GM12878 (cell line): ENCODE data around the gene NLRP6. TPM values are rescaled to one million over a fixed set of nuclear protein-coding genes. Genes with fewer than 3 reads are reported as not detected.
A peak's percentile ranks its signal among the peaks of the same experiment; 100 is the strongest.
"Not testable (repeated sequence)": the region's sequence is repeated elsewhere in the genome, so short reads cannot be mapped to it uniquely, and the experiment has no call there.

Experiments
- ATAC-seq: fragments of 200-7000 bp; cut with Tn5 transposase; 3 replicates; pipeline ENCODE4 v1.9.1; 2020; ENCODE audit warnings: mild to moderate bottlenecking, moderate library complexity
- BruUV-seq: library from RNA; stranded (reverse); fragments of 400-500 nt; replicated peaks from 2 replicates; lab custom pipeline; 2021; lab: Mats Ljungman, UMichigan
- CTCF ChIA-PET: fragments of 300-600 bp; sonication (Branson Sonifier 250); formaldehyde crosslinking; extraction: SDS; loops from one replicate; lab custom pipeline; 2021; ENCODE audit warnings: inconsistent platforms; lab: Yijun Ruan, JAX
- POLR2A ChIA-PET: fragments of 350-600 bp; formaldehyde crosslinking; extraction: SDS; loops from one replicate; lab custom pipeline; 2021; ENCODE audit warnings: inconsistent platforms; lab: Charles Lee
- RAD21 ChIA-PET: fragments of 300-600 bp; sonication (Branson Sonifier 250); formaldehyde crosslinking; loops from one replicate; lab custom pipeline; 2023; ENCODE audit warnings: antibody characterized with exemption; ENCODE audit not compliant: unreplicated experiment; lab: Charles Lee
- SMC1A ChIA-PET: fragments of 300-600 bp; sonication (Branson Sonifier 250); formaldehyde crosslinking; loops from one replicate; lab custom pipeline; 2023; ENCODE audit not compliant: unreplicated experiment, uncharacterized antibody; lab: Charles Lee
- DNase-seq: peaks from one replicate; pipeline ENCODE4 v3.0.0-alpha.2; 2011; ENCODE audit warnings: low read depth, low spot score
- FAIRE-seq: peaks from 3 replicates; lab custom pipeline; 2011; peaks lifted over from hg19 to GRCh38; lab: Jason Lieb, UNC
- H2AFZ ChIP-seq: 2 replicates; pipeline ENCODE4 v1.6.0; 2011; ENCODE audit warnings: low read depth, low read length, control low read depth; ENCODE audit not compliant: control insufficient read depth
- H3K27ac ChIP-seq: 2 replicates; pipeline ENCODE4 v1.5.1; 2011; ENCODE audit warnings: control low read depth; ENCODE audit not compliant: control insufficient read depth, insufficient read depth
- H3K27me3 ChIP-seq, 2 experiments: replicated peaks in 1 of 2; 2 replicates each; pipeline versions ENCODE4 v1.6.0 to v1.6.1; 2011; ENCODE audit warnings: low read length in 1 of 2; ENCODE audit not compliant: control insufficient read depth in 2 of 2, insufficient read depth in 2 of 2
- H3K36me3 ChIP-seq, 2 experiments: 2 replicates each; pipeline ENCODE4 v1.5.1; 2011; ENCODE audit warnings: low read length in 1 of 2; ENCODE audit not compliant: control insufficient read depth in 2 of 2, insufficient read depth in 2 of 2
- H3K4me1 ChIP-seq: 2 replicates; pipeline ENCODE4 v1.6.1; 2011; ENCODE audit warnings: mild to moderate bottlenecking, low read length, moderate library complexity, mixed read lengths; ENCODE audit not compliant: control insufficient read depth, insufficient read depth
- H3K4me2 ChIP-seq: 2 replicates; pipeline ENCODE4 v1.6.0; 2011; ENCODE audit warnings: control low read depth; ENCODE audit not compliant: control insufficient read depth, insufficient read depth
- H3K4me3 ChIP-seq: fragments of 200-600 bp; sonication (generic); 2 replicates; pipeline ENCODE4 v1.5.1; 2016
- H3K79me2 ChIP-seq: 2 replicates; pipeline ENCODE4 v1.6.0; 2011; ENCODE audit warnings: low read length; ENCODE audit not compliant: control insufficient read depth, insufficient read depth
- H3K9ac ChIP-seq: 2 replicates; pipeline ENCODE4 v1.8.0; 2011; ENCODE audit warnings: low read length, control low read depth, mixed read lengths; ENCODE audit not compliant: control insufficient read depth, insufficient read depth
- H3K9me3 ChIP-seq: replicated peaks from 3 replicates; pipeline ENCODE4 v1.5.1; 2011; ENCODE audit warnings: mild to moderate bottlenecking, low read length; ENCODE audit not compliant: control insufficient read depth, insufficient read depth
- H4K20me1 ChIP-seq: 2 replicates; pipeline ENCODE4 v1.6.0; 2011; ENCODE audit not compliant: control insufficient read depth, insufficient read depth
- EGR1 ChIP-seq, 2 experiments: IDR thresholded peaks; 1 replicate in 1 of 2; 2 replicates in 1 of 2; pipeline ENCODE4 v1.6.1; 2011 to 2012; ENCODE audit warnings: low read depth in 2 of 2, low read length in 2 of 2, borderline replicate concordance in 1 of 2, mild to moderate bottlenecking in 1 of 2, moderate library complexity in 1 of 2
- SUZ12 ChIP-seq: fragments of 200-600 bp; sonication (generic); IDR thresholded peaks from one replicate; pipeline ENCODE4 v1.6.1; 2018; ENCODE audit warnings: antibody characterized with exemption, mild to moderate bottlenecking; ENCODE audit not compliant: unreplicated experiment
- WGBS: methylation state at CpG from one replicate; pipeline ENCODE4 v1.1.6; 2016; ENCODE audit warnings: low lambda C conversion rate; ENCODE audit not compliant: insufficient replicate concordance, insufficient coverage; ENCODE audit errors: missing lambda C conversion rate; 5-methylcytosine and 5-hydroxymethylcytosine counted together
- in situ Hi-C: fragments of 300-500 bp; cut with MboI; formaldehyde crosslinking; loops from 9 replicates; pipeline ENCODE4 v1.14.3; 2018; ENCODE audit warnings: mixed read lengths
- intact Hi-C: fragments of 100-400 bp; cut with micrococcal nuclease; formaldehyde crosslinking; loops from one replicate; pipeline ENCODE4 v1.14.2; 2022; ENCODE audit not compliant: unreplicated experiment
- polyA plus RNA-seq, 11 experiments: library from polyadenylated mRNA; depleted of rRNA in 4 of 11; unstranded in 6 of 11; stranded (reverse) in 5 of 11; fragments of >200 nt; fragmentation: Nextera tagmentation in 4 of 11; fragmentation: Illumina TruSeq in 1 of 11; extraction: Ambion mirVana in 4 of 11; extraction: Trizol in 1 of 11; gene quantifications; 1 replicate in 1 of 11; 2 replicates in 10 of 11; pipeline versions ENCODE4 v1.2.1 to v1.2.3, GENCODE V29; 2011 to 2016; ENCODE audit warnings: inconsistent platforms in 2 of 11, missing spikeins in 2 of 11, low read depth in 1 of 11
- total RNA-seq, 4 experiments: library from RNA; depleted of rRNA in 3 of 4; stranded (reverse); fragments of >200 nt in 3 of 4; fragmentation: Illumina TruSeq in 1 of 4; extraction: Trizol in 1 of 4; gene quantifications; 2 replicates each; pipeline versions ENCODE4 v1.2.1 to v1.2.3, GENCODE V29; 2013 to 2021
- TF ChIP-seq, protein P1 (sequence below): fragments of 450-650 bp; IDR thresholded peaks from 2 replicates; pipeline ENCODE4 v1.6.1; 2016; ENCODE audit warnings: mild to moderate bottlenecking

Gene NLRP6
- total and polyA plus RNA-seq, 10 of the 15 experiments (the other 5 are each of a cell fraction or from before 2014, with no cell fraction given), result 0.03 to 0.11 TPM; not detected in 8

DNA sequence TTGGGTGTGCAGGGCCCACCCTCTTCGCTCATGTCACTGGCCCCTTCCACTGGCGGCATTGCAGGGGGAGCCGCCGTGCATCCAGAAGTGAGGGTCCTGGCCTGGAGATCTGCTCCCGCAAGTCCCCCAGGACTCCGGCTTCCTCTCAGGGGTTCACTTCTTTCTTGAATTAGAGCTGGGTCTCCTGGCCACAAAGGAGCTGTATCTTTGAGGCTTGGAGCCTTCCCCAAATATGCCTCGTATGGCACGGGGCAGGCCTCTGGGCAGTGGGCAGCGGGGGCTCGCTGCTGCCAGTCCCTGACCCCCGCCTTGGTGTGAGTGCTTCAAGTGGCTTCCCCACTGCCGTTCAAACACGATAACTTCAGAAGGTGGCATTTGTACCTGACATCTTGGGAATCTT is 49.8 kb downstream of the NLRP6 start (continued):
- TF ChIP-seq EGR1 (IDR thresholded peaks at IDR 0.05; ENCODE audit: borderline replicate concordance in 1 of 2, low read depth in 2 of 2, low read length in 2 of 2), result no peak
- no peak for TF ChIP-seq SUZ12

DNA sequence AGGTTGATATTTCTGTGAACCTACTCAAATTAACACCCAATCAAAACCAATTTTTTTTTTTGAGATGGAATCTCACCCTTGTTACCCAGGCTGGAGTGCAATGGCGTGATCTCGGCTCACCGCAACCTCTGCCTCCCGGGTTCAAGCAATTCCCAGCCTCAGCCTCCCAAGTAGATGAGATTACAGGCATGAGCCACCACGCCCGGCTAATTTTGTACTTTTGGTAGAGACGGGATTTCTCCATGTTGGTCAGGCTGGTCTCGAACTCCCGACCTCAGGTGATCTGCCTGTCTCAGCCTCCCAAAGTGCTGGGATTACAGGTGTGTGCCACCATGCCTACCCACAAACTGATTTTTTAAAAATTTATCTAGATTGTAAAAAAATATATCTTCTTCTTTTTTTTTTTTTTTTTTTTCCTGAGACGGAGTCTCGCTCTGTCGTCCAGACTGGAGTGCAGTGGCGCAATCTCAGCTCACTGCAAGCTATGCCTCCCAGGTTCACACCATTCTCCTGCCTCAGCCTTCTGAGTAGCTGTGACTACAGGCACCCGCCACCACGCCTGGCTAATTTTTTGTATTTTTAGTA is 50.4 kb downstream of the NLRP6 start:
- ChIA-PET POLR2A (interaction anchor here (0.6 to 6.0 kb wide), 13 partner anchors 11 to 176 kb away, joined by 3 to 86 read pairs (median 14); partner anchors contain the start of gene IFITM1), SMC1A (interaction anchor here (0.7 to 4.5 kb wide), 12 partner anchors 12 to 78 kb away, joined by 3 to 44 read pairs (median 14); no protein-coding TSS in a partner anchor), CTCF (interaction anchor here (0.9 to 5.4 kb wide), 10 partner anchors 12 to 39 kb away, joined by 3 to 43 read pairs (median 12); partner anchors contain the start of genes IFITM2 and PGGHG), RAD21 (interaction anchor here (0.8 to 5.2 kb wide), 12 partner anchors 12 to 121 kb away, joined by 3 to 68 read pairs (median 8); partner anchors contain the start of genes BET1L, IFITM2 and RIC8A)
- intact Hi-C loops, H2AFZ ChIP-seq, FAIRE-seq, H3K9me3 ChIP-seq, H3K4me3 ChIP-seq, ATAC-seq, H3K9ac ChIP-seq, BruUV-seq, H3K79me2 ChIP-seq, H3K27me3 ChIP-seq, H3K36me3 ChIP-seq, DNase-seq, H4K20me1 ChIP-seq, in situ Hi-C loops: not testable (repeated sequence)
- Histone ChIP-seq H3K4me1 (peaks cover 51% of the 10 kb centered on the region), H3K4me2 (0 out of 2 replicates have a peak overlapping the region, but pooled peaks have one; percentile 10), H3K27ac (peak overlapping the region; percentile 51; the same call in 1 of the 2 replicates)
- TF ChIP-seq, protein P1, sequence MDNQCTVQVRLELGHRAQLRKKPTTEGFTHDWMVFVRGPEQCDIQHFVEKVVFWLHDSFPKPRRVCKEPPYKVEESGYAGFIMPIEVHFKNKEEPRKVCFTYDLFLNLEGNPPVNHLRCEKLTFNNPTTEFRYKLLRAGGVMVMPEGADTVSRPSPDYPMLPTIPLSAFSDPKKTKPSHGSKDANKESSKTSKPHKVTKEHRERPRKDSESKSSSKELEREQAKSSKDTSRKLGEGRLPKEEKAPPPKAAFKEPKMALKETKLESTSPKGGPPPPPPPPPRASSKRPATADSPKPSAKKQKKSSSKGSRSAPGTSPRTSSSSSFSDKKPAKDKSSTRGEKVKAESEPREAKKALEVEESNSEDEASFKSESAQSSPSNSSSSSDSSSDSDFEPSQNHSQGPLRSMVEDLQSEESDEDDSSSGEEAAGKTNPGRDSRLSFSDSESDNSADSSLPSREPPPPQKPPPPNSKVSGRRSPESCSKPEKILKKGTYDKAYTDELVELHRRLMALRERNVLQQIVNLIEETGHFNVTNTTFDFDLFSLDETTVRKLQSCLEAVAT, result peak; percentile 49; the same call in 1 of the 2 replicates
- WGBS, result 91% methylated on average over 12 of the region's 15 CpGs
